ENCODE data around the gene GATD1.

Gene GATD1

GRCh38 chr11:770642-771616 lies 6.4 kb downstream of the GATD1 start:
- Histone ChIP-seq H3K4me1 (ENCODE audit: insufficient read depth, low read length) (peaks cover 11% of the 10 kb centered on the region), H3K4me3 (ENCODE audit: low read depth in 1 of 2, low read length in 2 of 2) (no peak overlapping the region), H3K9ac (ENCODE audit: low read length) (no peak overlapping the region), H3K27me3 (ENCODE audit: control insufficient read depth in 1 of 2, insufficient read depth in 2 of 2, low read length in 2 of 2) (no peaks in the 10 kb centered on the region), H3K36me3 (ENCODE audit: insufficient read depth, low read length) (peaks cover 43% of the 10 kb centered on the region), H3K27ac (ENCODE audit: low read depth, low read length) (no peak overlapping the region), H3K9me3 (ENCODE audit: low read length) (no peaks in the 10 kb centered on the region)

- peaks cover 4% of the 10 kb centered on the region for H3K4me1 ChIP-seq (ENCODE audit: insufficient read depth, low read length)
- no peaks in the 10 kb centered on the region for H3K9me3 ChIP-seq (ENCODE audit: low read length)
- H3K4me3 ChIP-seq (ENCODE audit: low read depth in 1 of 2, low read length in 2 of 2) = no peak overlapping the region
- no peaks in the 10 kb centered on the region for H3K27me3 ChIP-seq (ENCODE audit: control insufficient read depth in 1 of 2, insufficient read depth in 2 of 2, low read length in 2 of 2)
- no peak overlapping the region for H3K9ac ChIP-seq (ENCODE audit: low read length)
- no peak overlapping the region for H3K27ac ChIP-seq (ENCODE audit: low read depth, low read length)
- H3K36me3 ChIP-seq (ENCODE audit: insufficient read depth, low read length) = peaks cover 43% of the 10 kb centered on the region
Measured at GRCh38 chr11:769887-770641, 7.2 kb downstream of the GATD1 start.

GRCh38 chr11:767238-767637 lies 10.0 kb downstream of the GATD1 start:
- H3K9ac ChIP-seq (ENCODE audit: low read length) = no peak overlapping the region
- no peak overlapping the region for H3K27ac ChIP-seq (ENCODE audit: low read depth, low read length)
- no peak overlapping the region for H3K4me3 ChIP-seq (ENCODE audit: low read depth in 1 of 2, low read length in 2 of 2)
- H3K27me3 ChIP-seq (ENCODE audit: control insufficient read depth in 1 of 2, insufficient read depth in 2 of 2, low read length in 2 of 2) = no peaks in the 10 kb centered on the region
- no peaks in the 10 kb centered on the region for H3K4me1 ChIP-seq (ENCODE audit: insufficient read depth, low read length)
- H3K9me3 ChIP-seq (ENCODE audit: low read length) = no peaks in the 10 kb centered on the region
- peaks cover 53% of the 10 kb centered on the region for H3K36me3 ChIP-seq (ENCODE audit: insufficient read depth, low read length)

- Histone ChIP-seq H3K27me3 (ENCODE audit: control insufficient read depth in 1 of 2, insufficient read depth in 2 of 2, low read length in 2 of 2) (no peaks in the 10 kb centered on the region), H3K36me3 (ENCODE audit: insufficient read depth, low read length) (peaks cover 56% of the 10 kb centered on the region), H3K9ac (ENCODE audit: low read length) (no peak overlapping the region), H3K4me3 (ENCODE audit: low read depth in 1 of 2, low read length in 2 of 2) (no peak overlapping the region), H3K4me1 (ENCODE audit: insufficient read depth, low read length) (no peaks in the 10 kb centered on the region), H3K27ac (ENCODE audit: low read depth, low read length) (no peak overlapping the region), H3K9me3 (ENCODE audit: low read length) (no peaks in the 10 kb centered on the region)
Measured at GRCh38 chr11:766936-767210, 10.4 kb downstream of the GATD1 start.

DNA sequence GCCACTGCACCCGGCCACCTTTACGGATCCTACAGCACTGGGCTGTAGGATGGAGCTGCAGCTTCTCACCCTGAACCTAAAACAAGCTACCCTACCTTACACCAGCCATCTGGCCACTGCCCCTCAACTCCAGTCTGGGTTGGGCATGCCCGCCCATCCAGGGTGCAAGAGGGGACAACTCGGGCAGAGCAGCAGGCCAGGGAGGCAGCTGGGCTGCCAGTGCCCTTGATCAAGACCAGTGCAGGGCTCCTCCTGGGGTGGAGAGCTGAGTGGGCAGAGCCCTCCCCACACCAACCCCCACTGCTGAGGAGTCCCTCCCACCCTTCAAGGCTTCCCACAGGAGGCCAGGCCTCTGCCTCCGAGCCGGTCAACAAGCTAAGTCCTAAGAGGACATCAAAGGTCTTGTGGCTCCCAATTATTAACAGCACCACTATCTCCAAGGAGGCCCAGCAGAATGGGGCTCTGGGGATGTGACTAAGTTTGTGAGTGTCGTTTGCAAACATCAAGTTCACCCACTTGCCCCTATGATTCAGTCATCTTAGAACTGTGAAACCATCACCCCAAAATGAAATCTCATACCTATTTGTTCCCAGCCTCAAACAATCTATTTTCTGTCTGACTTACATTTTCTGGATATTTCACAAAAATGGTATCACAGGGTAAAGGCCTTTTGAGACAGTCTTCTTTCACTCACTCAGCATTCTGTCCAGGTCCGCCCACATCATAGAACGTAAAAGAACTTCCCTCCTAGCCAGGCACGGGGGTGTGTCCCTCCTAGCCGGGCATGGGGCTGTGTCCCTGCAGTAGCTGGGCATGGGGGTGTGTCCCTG lies 11.0 kb downstream of the GATD1 start:
- no peaks in the 10 kb centered on the region for H3K9me3 ChIP-seq (ENCODE audit: low read length)
- H3K4me1 ChIP-seq (ENCODE audit: insufficient read depth, low read length) = no peaks in the 10 kb centered on the region
- H3K4me3 ChIP-seq (ENCODE audit: low read depth in 1 of 2, low read length in 2 of 2) = no peak overlapping the region
- peaks cover 57% of the 10 kb centered on the region for H3K36me3 ChIP-seq (ENCODE audit: insufficient read depth, low read length)
- no peaks in the 10 kb centered on the region for H3K27me3 ChIP-seq (ENCODE audit: control insufficient read depth in 1 of 2, insufficient read depth in 2 of 2, low read length in 2 of 2)
- H3K9ac ChIP-seq (ENCODE audit: low read length) = no peak overlapping the region
- H3K27ac ChIP-seq (ENCODE audit: low read depth, low read length) = no peak overlapping the region

- no peak overlapping the region for H3K9ac ChIP-seq (ENCODE audit: low read length)
- no peak overlapping the region for H3K27ac ChIP-seq (ENCODE audit: low read depth, low read length)
- no peaks in the 10 kb centered on the region for H3K27me3 ChIP-seq (ENCODE audit: control insufficient read depth in 1 of 2, insufficient read depth in 2 of 2, low read length in 2 of 2)
- H3K36me3 ChIP-seq (ENCODE audit: insufficient read depth, low read length) = peaks cover 56% of the 10 kb centered on the region
- no peak overlapping the region for H3K4me3 ChIP-seq (ENCODE audit: low read depth in 1 of 2, low read length in 2 of 2)
- H3K4me1 ChIP-seq (ENCODE audit: insufficient read depth, low read length) = no peaks in the 10 kb centered on the region
- H3K9me3 ChIP-seq (ENCODE audit: low read length) = no peaks in the 10 kb centered on the region
Measured at GRCh38 chr11:765802-766091, 11.5 kb downstream of the GATD1 start.

GRCh38 chr11:765025-765801 lies 12.1 kb downstream of the GATD1 start:
- H3K4me1 ChIP-seq (ENCODE audit: insufficient read depth, low read length) = no peaks in the 10 kb centered on the region
- no peaks in the 10 kb centered on the region for H3K9me3 ChIP-seq (ENCODE audit: low read length)
- H3K27me3 ChIP-seq (ENCODE audit: control insufficient read depth in 1 of 2, insufficient read depth in 2 of 2, low read length in 2 of 2) = no peaks in the 10 kb centered on the region
- no peak overlapping the region for H3K9ac ChIP-seq (ENCODE audit: low read length)
- no peak overlapping the region for H3K4me3 ChIP-seq (ENCODE audit: low read depth in 1 of 2, low read length in 2 of 2)
- no peak overlapping the region for H3K27ac ChIP-seq (ENCODE audit: low read depth, low read length)
- H3K36me3 ChIP-seq (ENCODE audit: insufficient read depth, low read length) = peaks cover 54% of the 10 kb centered on the region

GRCh38 chr11:764322-765024 lies 12.8 kb downstream of the GATD1 start:
- no peaks in the 10 kb centered on the region for H3K9me3 ChIP-seq (ENCODE audit: low read length)
- no peak overlapping the region for H3K9ac ChIP-seq (ENCODE audit: low read length)
- no peak overlapping the region for H3K4me3 ChIP-seq (ENCODE audit: low read depth in 1 of 2, low read length in 2 of 2)
- H3K27me3 ChIP-seq (ENCODE audit: control insufficient read depth in 1 of 2, insufficient read depth in 2 of 2, low read length in 2 of 2) = no peaks in the 10 kb centered on the region
- H3K4me1 ChIP-seq (ENCODE audit: insufficient read depth, low read length) = no peaks in the 10 kb centered on the region
- H3K27ac ChIP-seq (ENCODE audit: low read depth, low read length) = no peak overlapping the region
- H3K36me3 ChIP-seq (ENCODE audit: insufficient read depth, low read length) = peaks cover 57% of the 10 kb centered on the region

GRCh38 chr11:763549-764321 lies 13.6 kb downstream of the GATD1 start:
- H3K9me3 ChIP-seq (ENCODE audit: low read length) = no peaks in the 10 kb centered on the region
- H3K4me1 ChIP-seq (ENCODE audit: insufficient read depth, low read length) = no peaks in the 10 kb centered on the region
- no peaks in the 10 kb centered on the region for H3K27me3 ChIP-seq (ENCODE audit: control insufficient read depth in 1 of 2, insufficient read depth in 2 of 2, low read length in 2 of 2)
- peaks cover 60% of the 10 kb centered on the region for H3K36me3 ChIP-seq (ENCODE audit: insufficient read depth, low read length)
- no peak overlapping the region for H3K4me3 ChIP-seq (ENCODE audit: low read depth in 1 of 2, low read length in 2 of 2)
- no peak overlapping the region for H3K27ac ChIP-seq (ENCODE audit: low read depth, low read length)
- no peak overlapping the region for H3K9ac ChIP-seq (ENCODE audit: low read length)

DNA sequence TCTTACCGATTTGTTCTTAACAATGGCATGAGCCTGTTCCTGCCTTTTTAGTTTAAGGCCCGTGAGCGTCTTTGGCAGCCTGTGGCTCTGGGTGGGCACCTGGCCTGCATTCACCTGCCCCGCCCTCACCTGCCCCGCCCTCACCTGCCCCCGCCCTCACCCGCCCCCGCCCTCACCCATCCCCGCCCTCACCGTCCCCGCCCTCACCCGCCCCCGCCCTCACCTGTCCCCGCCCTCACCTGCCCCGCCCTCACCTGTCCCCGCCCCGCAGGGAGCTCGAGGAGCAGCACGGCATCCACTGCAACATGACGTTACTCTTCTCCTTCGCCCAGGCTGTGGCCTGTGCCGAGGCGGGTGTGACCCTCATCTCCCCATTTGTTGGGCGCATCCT lies 14.2 kb downstream of the GATD1 start:
- no peaks in the 10 kb centered on the region for H3K9me3 ChIP-seq (ENCODE audit: low read length)

More for the DNA sequence above, 14.2 kb downstream of the GATD1 start:
- Histone ChIP-seq H3K27ac (ENCODE audit: low read depth, low read length) (no peak overlapping the region), H3K9ac (ENCODE audit: low read length) (no peak overlapping the region), H3K4me1 (ENCODE audit: insufficient read depth, low read length) (no peaks in the 10 kb centered on the region), H3K27me3 (ENCODE audit: control insufficient read depth in 1 of 2, insufficient read depth in 2 of 2, low read length in 2 of 2) (no peaks in the 10 kb centered on the region), H3K36me3 (ENCODE audit: insufficient read depth, low read length) (peaks cover 60% of the 10 kb centered on the region), H3K4me3 (ENCODE audit: low read depth in 1 of 2, low read length in 2 of 2) (no peak overlapping the region)
